ENCODE data around the gene PLXNA2.

GRCh38 chr1:208251911-208252835, 8.0 kb upstream of the PLXNA2 start:
- TF ChIP-seq ZFP30 (CRISPR knock-in tag; IDR thresholded peaks at IDR 0.05) = no peak
- no peak for TF ChIP-seq CREB5 (CRISPR knock-in tag; IDR thresholded peaks at IDR 0.05; ENCODE audit: low read depth)
- no peak for TF ChIP-seq CSRNP3 (CRISPR knock-in tag; IDR thresholded peaks at IDR 0.05)
- TF ChIP-seq RARB (CRISPR knock-in tag; IDR thresholded peaks at IDR 0.05) = no peak
- no peak for TF ChIP-seq TCF4 (CRISPR knock-in tag; IDR thresholded peaks at IDR 0.05; ENCODE audit: borderline replicate concordance)
- TF ChIP-seq PATZ1 (CRISPR knock-in tag; IDR thresholded peaks at IDR 0.05; ENCODE audit: borderline replicate concordance) = no peak
- TF ChIP-seq ARNTL (CRISPR knock-in tag; IDR thresholded peaks at IDR 0.05; ENCODE audit: borderline replicate concordance, low read depth) = no peak
